Measurements from ENCODE around the gene VTI1A.

The VTI1A gene

DNA sequence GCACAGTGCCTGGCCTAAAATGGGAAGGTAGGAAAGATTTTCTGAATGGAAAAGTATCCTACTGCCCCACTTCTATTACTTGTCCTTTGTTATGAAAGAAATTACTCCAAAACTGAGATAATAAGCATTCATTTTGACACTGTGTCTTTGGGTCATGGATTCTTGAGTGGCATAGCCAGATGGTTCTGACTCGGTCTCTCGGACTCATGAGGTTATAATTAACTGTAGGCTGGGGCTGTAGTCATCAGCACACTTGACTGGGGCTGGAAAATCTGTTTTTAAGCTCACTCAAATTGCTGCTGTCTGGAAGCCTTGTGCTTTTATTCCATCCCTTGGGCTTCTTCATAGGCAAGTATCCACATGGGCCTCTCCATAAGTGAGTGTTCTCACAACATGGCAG is 160.5 kb downstream of the VTI1A start:
- H3K4me3 ChIP-seq (ENCODE audit: low read length) = no peak overlapping the region
- no peak for DNase-seq (ENCODE audit: low read depth, low spot score)

DNA sequence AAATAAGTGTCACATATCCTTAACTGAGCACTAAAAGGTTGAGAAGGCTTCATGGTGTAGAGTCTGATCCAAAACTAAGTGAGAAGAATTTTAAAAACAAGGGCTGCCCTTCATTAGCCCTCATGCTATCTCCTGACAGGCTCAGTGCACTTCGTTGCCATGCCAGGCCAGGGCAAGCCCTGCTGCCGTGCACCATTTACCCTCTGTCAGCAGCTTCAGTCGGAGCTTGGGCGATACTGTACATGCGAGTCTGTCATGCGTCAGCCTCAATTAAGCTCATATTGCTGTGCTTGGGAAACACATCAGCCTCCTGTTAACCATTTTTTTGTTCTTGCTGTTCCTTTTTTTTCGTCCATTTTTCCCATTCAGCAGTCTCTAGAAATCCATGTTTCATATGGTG is 166.6 kb downstream of the VTI1A start:
- DNase-seq (ENCODE audit: low read depth, low spot score) = no peak
- H3K4me3 ChIP-seq (ENCODE audit: low read length) = no peak overlapping the region

DNA sequence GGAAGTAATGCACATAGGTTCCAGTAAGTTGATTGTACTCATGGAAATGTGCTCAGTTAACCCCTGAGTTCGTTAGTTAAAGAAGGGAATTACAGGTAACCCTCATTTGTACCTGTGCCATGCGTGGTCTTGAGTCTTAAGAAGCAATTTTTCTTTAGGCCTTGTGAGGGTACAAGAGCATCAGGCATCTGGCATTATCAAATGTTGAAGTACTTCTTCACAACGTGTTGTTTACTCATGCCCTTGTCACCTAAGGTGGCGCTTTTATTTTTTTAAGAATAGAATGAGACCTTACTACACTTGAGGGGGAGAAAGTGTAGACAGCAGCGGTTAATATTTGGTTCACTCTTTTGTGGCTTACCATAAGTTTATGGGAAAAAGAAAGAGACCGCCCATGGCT is 167.1 kb downstream of the VTI1A start:
- no peak for DNase-seq (ENCODE audit: low read depth, low spot score)
- no peak overlapping the region for H3K4me3 ChIP-seq (ENCODE audit: low read length)

DNA sequence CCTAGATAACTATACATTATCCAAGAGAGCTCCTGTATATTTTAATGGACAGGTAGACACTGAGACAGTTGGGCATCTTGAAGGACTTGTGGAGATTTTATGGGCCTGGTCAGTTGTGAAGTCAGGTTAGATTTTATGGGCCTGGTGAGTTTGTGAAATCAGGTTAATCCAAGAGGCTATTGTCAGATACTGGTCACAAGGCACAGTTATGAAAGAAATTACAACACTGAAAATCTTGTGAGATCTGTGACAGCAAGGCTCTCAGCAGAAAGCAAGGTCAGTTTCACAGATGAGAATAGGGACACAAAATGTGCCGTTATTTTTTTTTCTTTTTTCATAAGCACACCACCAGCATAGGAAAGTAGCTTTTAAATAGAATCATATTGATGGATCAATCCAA is 167.6 kb downstream of the VTI1A start:
- no peak for DNase-seq (ENCODE audit: low read depth, low spot score)
- no peak overlapping the region for H3K4me3 ChIP-seq (ENCODE audit: low read length)

DNA sequence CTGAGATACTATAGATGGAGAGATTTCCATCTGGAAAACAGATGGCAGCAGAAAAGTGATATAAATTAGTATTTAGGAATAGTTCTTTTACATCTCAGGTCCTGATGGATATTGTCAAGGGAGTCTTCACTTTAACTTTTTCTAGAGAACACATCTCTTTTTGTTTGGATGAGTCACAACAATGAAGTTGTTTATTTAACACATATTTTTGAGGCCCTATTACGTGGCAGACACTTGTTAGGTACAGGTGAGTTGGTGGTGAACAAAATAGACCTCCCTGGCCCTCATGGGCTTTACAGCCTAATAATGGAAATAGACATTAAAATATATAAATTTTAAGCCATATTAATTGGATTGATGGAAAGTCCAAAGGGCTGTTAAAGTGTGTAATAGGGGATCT is 168.3 kb downstream of the VTI1A start:
- no peak for DNase-seq (ENCODE audit: low read depth, low spot score)

DNA sequence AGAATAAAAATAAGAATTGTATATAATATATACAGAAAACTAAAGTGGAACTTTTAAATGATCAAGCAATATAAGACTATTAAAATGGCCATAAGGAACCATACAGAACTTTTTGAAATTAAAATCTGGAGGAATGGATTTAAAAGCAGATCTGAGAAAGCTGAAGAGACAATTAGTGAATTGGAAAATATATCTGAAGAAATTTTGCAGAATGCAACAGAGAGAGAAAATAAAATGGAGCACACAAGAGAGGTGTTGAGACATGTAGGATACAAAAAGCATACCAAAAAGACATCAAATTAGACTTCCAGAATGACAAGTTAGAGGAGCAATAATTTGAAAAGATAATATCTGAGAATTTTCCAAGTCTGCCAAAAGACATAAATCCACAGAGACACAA is 169.6 kb downstream of the VTI1A start:
- DNase-seq (ENCODE audit: low read depth, low spot score) = no peak
- H3K4me3 ChIP-seq (ENCODE audit: low read length) = no peak overlapping the region

More for the DNA sequence above, 168.3 kb downstream of the VTI1A start:
- H3K4me3 ChIP-seq (ENCODE audit: low read length) = no peak overlapping the region

DNA sequence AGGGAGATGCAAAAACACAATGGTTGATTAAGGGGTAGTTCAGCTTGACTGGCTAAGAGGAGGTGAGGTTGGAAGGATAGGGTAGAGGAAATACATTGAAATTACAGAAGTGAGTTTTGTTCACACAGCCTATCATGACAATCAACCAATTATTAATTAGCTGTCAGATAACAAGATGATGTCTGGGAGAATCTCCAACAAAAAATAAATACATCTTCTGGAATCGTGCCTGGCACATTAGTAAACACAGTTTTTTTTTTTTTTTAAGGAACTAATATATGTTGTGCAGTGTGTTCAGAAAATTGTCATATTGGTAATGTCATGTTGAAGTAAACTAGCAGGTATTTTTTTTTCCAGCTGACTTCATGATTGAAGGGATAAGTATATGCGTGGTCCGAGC is 171.8 kb downstream of the VTI1A start:
- DNase-seq (ENCODE audit: low read depth, low spot score) = no peak
- H3K4me3 ChIP-seq (ENCODE audit: low read length) = no peak overlapping the region

DNA sequence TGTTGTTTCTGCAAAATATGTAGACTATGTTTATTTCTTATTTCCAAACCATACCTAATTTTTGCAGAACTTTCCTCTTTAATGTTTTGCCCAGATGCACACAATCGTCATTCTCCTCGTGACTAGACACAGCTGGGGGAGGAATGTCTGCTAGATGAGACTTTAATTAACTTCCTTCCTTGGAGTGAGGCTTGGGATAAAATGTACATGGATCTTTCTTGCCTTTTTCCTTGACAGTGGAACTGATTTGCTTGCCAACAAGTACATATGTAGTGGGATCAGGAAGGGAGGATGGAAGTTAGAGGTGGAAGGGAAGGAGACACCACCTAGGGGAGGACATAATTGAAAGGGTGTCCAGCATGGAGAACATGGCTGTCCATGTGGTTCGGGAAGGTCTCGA is 172.5 kb downstream of the VTI1A start:
- H3K4me3 ChIP-seq (ENCODE audit: low read length) = no peak overlapping the region
- DNase-seq (ENCODE audit: low read depth, low spot score) = no peak

DNA sequence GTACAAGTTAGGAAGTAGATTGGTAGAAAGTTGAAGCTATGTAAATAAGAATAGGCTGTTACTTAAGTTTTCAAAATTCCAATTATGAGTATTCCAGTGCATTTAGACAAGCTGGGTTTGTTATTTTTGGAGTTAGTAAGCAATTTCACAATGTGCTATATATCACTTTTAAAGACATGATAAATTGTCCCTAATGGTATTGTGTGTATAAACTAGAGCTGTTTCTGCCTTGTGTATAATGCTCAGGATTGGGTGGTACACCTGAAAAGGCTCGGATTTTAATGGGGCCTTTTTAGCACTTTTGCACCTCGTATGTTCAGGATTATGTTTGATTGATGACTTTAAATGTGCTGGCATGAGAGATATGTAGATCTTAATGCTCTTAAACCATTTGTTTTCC is 175.8 kb downstream of the VTI1A start:
- DNase-seq (ENCODE audit: low read depth, low spot score) = no peak
- no peak overlapping the region for H3K4me3 ChIP-seq (ENCODE audit: low read length)

DNA sequence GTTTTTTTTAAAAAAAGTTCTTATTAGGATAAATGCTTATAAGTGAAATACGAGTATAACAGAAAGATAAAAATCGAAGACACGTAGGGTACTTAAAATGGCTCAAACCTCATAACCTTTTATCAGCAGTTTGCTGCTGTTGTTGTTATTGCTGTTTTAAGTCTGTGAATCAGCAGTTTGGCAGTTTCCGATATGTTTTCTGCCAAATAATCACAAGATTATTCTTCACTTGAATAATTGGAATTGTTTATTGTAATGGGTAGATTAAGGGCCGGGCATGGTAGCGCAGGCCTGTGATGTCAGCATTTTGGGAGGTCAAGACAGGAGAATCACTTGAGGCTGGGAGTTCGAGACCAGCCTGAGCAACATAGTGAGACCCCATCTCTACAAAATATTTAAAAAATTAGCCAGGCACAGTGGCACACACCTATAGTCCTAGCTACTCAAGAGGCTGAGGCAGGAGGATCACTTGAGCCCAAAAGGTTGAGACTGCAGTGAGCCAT is 177.6 kb downstream of the VTI1A start:
- H3K4me3 ChIP-seq (ENCODE audit: low read length) = no peak overlapping the region
- DNase-seq (ENCODE audit: low read depth, low spot score) = no peak

DNA sequence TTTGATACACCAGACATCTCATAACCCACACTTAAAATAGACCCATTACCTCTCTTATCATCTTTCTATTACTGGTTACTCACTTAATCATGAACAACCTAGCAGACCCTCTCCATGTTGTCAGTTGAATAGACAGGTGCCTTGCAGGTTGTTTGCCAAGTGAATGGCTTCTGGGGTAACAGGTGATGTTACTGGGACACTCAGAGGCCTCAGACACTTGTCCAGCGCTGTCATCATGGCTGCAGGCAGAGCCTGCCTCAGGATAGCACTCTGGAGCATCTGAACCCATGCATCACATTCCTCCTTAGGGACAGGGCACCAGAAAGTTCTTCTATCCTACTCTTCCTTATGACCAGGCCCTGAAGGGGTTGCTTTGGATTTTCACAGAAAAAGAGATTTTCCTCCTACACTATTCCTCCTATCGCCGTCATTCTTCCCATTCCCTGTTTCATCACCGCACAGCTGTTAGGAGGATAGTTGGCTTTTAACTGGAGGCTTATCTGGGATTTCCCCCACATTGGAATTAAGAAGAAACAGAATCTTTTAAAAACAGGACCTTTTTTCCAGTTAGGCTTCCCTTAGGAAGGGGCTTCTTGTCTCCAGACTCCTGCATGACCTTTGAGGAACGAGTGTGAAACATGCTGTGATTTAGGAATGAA is 182.1 kb downstream of the VTI1A start:
- no peak for DNase-seq (ENCODE audit: low read depth, low spot score)
- no peak overlapping the region for H3K4me3 ChIP-seq (ENCODE audit: low read length)

DNA sequence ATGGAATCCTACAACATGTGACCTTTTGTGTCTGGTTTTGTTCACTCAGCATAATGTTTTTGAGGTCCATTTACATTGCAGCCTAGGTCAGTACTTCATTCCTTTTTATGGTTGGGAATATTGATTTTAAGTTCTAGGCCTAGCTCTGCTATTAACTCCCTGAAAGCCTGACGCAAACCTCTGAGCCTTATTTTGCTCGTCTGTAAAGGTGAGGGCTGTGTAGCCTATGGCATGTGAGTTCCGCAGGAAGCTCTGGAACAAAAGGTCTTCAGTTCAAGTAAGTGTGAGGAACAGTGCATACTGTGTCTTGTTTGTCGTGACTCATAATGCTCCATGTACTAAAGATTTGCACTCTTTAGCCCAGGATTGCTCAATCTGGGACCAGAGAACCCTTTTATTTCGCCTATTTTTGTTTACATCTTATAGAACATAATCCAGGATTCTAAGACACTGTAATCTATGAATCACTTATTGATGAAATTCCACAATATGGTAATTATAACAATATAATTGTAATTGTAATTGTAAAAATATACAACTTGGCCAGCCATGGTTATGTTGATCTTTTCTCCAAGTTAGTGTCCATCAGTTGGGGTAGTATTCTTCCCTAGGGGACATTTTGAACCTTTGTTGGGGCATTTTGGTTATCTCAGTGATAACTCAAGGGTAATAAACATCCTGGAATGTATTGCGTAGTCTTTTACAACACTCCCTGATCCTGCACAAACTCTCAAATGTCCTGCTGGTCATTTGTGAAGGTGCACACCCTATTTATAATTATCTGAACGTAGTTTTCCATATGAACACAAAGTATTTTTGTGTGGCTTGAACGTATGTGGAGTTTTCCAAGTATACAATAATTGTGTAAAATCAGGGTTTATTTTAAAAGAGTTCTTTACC is 184.7 kb downstream of the VTI1A start:
- H3K4me3 ChIP-seq (ENCODE audit: low read length) = no peak overlapping the region
- no peak for DNase-seq (ENCODE audit: low read depth, low spot score)

DNA sequence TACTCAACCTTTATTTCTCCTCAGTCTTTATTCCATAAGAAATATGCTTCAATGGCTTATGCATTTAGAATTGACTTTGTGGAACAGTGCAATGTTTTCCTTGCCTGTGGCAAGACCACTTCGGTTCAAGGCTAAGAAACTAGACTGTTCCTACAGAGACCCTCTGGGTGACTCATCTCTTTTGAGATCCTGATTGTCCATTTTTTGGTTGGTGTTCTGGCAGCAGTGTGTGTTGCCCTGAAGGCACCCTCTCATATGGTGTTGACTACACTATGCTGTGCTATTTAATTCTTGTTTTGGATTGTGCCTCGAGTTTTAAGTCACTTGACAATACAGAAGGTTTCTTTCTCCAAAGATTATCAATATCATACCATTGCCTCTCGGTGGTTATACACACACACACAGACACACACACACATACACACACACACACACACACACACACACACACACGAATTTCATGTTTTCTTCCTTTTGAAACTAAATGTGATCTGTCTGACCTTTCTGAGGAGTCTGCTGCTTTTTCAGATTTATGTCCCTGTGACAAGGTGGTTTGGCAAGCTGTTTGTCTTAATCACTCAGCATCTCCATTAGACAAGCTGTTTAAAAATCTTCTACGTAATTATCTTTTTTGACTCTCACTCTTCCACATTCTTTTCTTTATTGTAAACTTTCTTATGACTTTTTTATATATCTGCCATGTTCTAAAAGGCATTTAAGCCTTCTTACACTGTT is 187.2 kb downstream of the VTI1A start:
- no peak overlapping the region for H3K4me3 ChIP-seq (ENCODE audit: low read length)
- DNase-seq (ENCODE audit: low read depth, low spot score) = no peak

DNA sequence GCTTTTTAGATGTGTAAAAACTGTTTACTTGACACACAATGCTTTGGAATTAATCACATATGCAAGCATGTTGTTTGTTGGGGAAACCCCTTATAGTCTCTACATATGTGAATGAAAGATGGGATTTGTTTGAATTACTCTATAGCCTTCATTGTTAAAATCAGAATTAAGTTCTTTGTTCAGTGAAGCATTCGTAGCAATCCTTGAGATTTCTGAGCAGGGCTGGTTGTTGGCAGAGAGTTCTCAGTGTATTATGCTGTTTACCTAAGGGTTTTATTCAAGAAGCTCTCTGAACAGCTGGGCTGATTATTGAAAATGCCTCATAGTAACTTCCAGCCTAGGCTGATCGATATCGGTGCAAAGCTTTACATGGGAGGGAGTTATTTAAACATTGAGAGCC is 190.9 kb downstream of the VTI1A start:
- DNase-seq (ENCODE audit: low read depth, low spot score) = no peak
- no peak overlapping the region for H3K4me3 ChIP-seq (ENCODE audit: low read length)

DNA sequence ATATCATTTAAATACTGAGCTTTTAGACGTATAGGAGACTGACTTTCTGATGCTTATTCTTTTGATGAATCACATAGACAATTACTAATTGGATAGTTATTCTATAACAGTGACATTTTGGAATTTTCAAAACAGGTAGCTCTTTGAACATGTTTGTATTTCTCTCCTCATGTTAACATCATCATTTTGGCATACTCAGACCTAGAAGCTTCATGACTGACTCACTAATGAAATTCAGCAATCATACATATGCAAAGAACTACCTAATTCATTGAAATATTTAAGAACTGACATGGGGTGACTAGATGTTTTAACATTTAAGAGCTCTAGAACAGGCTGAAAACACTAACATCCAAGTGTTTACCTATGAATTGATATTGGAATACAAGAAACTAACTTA is 192.3 kb downstream of the VTI1A start:
- DNase-seq (ENCODE audit: low read depth, low spot score) = no peak
- no peak overlapping the region for H3K4me3 ChIP-seq (ENCODE audit: low read length)

DNA sequence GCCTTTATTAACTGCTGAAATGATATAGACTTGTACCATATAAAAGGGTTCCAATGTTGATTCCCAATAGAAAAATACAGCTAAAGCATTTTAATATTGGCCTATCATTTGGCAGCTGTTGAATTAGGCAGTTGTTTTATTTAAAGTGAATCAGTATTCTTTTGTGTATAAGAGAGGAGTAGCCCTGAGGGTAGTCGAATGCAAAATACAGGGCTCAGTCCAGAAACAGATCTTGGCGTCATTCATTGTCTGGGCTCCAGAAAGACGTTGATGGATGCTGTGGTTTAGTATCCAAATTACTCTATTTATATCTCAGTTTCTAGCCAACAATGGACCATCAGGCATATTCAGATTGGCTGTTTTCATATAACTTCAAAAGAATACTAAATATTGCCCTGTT is 193.6 kb downstream of the VTI1A start:
- no peak overlapping the region for H3K4me3 ChIP-seq (ENCODE audit: low read length)
- no peak for DNase-seq (ENCODE audit: low read depth, low spot score)

DNA sequence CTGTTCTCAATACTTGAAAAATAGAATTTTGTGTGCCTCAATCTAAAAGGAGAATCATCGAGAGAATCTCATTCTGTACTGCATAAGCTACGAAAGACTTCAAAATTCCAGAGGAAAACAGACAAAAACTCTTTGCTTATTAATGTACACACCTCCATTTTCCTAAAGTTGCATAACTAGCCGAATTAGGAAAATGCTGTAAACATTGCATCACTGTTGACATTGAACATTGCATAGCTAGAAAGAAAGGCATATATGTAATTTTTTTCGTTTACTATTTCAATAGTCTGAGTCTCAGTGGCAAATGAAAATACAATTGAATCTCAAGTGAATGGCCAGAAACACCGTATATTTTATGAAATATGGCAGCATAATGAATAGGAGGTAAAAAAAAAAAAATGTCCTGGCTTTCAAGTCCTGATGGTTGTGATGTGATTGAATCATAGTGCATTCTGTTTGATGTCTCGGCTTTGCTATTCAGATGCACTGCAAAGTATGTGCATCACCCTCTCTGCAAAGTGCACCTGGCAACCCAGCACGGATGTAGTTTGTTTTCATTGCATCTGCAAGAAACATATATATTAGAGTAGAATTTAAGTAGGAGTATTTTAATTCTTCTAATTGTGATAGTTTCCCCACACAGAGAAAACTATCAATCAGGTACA is 196.7 kb downstream of the VTI1A start:
- H3K4me3 ChIP-seq (ENCODE audit: low read length) = no peak overlapping the region
- no peak for DNase-seq (ENCODE audit: low read depth, low spot score)

DNA sequence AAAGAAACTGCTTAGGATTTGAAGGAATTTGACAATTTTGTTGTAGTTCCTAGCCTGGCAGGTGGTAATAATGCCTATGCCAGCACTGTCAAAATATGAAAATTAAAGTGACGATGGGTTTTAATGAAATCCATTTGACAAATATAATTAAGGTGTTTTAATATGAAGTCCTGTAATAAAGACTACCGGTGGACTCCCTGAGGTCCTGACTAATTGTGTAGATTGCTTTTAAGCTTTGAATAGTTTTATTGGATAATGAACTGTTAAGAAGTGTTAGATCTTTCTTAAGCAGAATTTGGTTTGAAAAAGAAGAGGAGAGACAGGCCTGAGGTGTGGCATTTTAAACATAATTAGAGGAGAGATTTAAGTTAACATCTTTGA is 197.2 kb downstream of the VTI1A start:
- DNase-seq (ENCODE audit: low read depth, low spot score) = no peak
- H3K4me3 ChIP-seq (ENCODE audit: low read length) = no peak overlapping the region

DNA sequence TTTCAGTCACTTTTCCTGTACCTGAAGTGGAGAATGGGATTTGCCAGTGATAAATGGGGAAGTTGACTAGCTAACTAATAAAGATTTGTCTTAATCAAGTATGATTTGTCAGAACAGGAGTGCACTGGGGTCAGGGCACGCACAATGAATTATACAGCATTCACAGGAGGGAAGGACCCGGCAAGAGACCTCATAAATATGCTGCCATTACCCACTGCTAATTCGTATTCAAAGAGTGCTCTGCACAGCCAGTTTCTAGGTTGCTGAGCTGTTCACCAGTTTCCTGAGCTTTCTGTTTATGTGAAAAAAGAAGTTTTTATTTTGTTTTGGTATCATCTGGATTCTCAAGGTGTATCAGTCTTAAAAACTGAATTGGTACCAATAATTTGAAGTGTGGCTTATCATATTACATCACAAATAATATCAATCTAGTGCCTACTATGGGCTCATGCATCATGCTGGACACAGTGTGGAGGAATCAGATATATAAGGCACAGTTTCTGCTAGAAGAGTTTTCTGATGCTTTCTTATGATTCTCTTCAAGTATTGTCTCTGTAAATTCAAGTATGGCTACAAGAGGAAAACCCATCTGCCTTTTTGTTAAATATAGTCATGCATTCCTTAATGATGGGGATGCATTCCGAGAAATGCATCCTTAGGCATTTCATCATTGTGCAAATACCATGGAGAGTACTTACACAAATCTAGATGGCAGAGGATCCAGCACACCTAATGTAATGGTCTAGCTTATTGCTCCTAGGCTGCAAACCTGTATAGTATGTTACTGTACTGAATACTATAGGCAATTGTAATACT is 202.2 kb downstream of the VTI1A start:
- no peak for DNase-seq (ENCODE audit: low read depth, low spot score)

More for the DNA sequence above, 202.2 kb downstream of the VTI1A start:
- no peak overlapping the region for H3K4me3 ChIP-seq (ENCODE audit: low read length)
